ENCODE data around the gene NRCAM. TPM values are rescaled to one million over a fixed set of nuclear protein-coding genes. Genes with fewer than 3 reads are reported as not detected.

NRCAM gene
- total RNA-seq, 2 experiments from 2014 or later, result 3.2 to 3.8 TPM

DNA sequence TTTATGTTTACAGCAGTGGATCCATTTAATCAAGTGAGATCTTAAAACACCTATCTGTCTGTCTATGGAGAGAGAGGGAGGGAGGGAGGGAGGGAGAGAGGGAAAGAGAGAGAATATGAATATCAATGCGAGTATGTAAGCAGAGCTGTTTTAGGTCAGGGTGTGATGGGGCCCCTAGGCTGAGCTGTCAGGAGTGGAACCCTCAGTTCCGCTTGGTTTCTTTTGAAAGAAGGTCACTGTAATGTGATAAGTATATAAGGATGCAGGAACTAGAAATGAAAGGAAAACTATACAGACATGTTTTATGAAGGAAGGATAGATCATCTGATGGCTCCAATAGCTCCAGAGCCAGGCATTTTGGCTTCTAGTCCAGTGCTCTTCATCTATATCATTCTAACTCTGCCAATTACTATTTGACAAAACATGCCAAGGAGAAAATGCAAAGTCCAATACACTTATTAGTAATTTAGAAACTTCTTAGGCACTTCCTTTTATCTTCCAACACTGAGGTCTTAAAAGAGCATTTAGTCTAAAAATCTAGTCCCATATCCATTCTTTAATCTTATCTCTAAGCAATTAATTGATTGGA is 70.3 kb downstream of the NRCAM start:
- intact Hi-C loops (cut with micrococcal nuclease), result loop anchor here (10.0 kb wide), 1 partner anchor 201 kb away; no protein-coding TSS in a partner anchor
- Mint-ChIP-seq H3K4me1 (ENCODE audit: low read depth) (peaks cover 11% of the 10 kb centered on the region), H3K9me3 (peaks cover 8% of the 10 kb centered on the region), H3K4me3 (no peak overlapping the region), H3K27me3 (no peaks in the 10 kb centered on the region), H3K36me3 (ENCODE audit: low read depth) (no peaks in the 10 kb centered on the region), H3K27ac (peak overlapping the region; percentile 44)
- no peak for DNase-seq
- TF ChIP-seq, protein P1, sequence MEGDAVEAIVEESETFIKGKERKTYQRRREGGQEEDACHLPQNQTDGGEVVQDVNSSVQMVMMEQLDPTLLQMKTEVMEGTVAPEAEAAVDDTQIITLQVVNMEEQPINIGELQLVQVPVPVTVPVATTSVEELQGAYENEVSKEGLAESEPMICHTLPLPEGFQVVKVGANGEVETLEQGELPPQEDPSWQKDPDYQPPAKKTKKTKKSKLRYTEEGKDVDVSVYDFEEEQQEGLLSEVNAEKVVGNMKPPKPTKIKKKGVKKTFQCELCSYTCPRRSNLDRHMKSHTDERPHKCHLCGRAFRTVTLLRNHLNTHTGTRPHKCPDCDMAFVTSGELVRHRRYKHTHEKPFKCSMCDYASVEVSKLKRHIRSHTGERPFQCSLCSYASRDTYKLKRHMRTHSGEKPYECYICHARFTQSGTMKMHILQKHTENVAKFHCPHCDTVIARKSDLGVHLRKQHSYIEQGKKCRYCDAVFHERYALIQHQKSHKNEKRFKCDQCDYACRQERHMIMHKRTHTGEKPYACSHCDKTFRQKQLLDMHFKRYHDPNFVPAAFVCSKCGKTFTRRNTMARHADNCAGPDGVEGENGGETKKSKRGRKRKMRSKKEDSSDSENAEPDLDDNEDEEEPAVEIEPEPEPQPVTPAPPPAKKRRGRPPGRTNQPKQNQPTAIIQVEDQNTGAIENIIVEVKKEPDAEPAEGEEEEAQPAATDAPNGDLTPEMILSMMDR (IDR thresholded peaks at IDR 0.05), result no peak
- ChIA-PET CTCF (interaction anchor here (1.2 to 2.3 kb wide), 2 partner anchors 10 to 66 kb away, joined by 3 to 6 read pairs; no protein-coding TSS in a partner anchor), POLR2A (no interaction called here)
- no peak for ATAC-seq

DNA sequence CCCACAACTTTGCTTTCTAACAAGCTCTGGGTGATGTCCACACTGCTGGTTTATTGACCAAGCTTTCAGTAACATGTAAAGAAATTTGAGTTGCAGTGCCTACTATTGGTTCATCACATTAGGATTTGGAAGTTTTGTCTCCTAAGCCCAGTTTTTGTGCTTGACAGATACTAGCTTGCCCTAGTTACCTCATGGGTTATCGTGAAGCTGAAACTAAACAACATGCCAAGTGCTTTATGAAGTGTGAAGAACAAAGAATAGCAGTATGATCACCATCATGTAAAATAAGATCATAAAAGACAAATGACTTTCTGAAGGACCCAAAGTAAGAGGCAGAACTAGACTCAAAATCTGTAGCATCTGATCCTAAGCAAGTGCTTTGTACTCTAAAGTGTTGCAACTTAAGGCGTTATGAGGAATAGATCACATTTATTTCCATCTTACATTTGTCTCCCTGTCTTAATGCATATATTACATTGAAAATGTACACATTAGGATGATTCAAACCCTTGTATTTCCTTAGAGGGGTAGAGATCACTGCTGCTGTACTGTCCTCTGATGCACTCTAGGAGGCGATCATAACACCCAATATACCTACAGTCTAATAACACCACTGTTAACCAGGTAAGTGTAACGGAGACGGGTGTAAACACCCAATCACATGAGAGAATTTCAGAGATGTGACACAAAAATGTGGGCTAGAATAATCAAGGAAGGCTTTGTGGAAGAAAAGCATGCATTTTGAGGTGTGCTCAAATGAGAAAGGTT is 71.3 kb downstream of the NRCAM start:
- Mint-ChIP-seq H3K27me3 (no peaks in the 10 kb centered on the region), H3K4me3 (no peak overlapping the region), H3K9me3 (peaks cover 8% of the 10 kb centered on the region), H3K36me3 (ENCODE audit: low read depth) (no peaks in the 10 kb centered on the region), H3K4me1 (ENCODE audit: low read depth) (peaks cover 15% of the 10 kb centered on the region), H3K27ac (no peak overlapping the region)
- ChIA-PET CTCF (interaction anchor here (0.9 to 2.3 kb wide), 6 partner anchors 9 to 202 kb away, joined by 3 to 7 read pairs (median 4); partner anchors contain the start of gene NRCAM), POLR2A (no interaction called here)
- TF ChIP-seq, protein P1 (IDR thresholded peaks at IDR 0.05), result peak; percentile 44
- DNase-seq (no peak), ATAC-seq (peak; percentile 82)
- intact Hi-C loops (cut with micrococcal nuclease), result loop anchor here (10.0 kb wide), 1 partner anchor 200 kb away; no protein-coding TSS in a partner anchor

DNA sequence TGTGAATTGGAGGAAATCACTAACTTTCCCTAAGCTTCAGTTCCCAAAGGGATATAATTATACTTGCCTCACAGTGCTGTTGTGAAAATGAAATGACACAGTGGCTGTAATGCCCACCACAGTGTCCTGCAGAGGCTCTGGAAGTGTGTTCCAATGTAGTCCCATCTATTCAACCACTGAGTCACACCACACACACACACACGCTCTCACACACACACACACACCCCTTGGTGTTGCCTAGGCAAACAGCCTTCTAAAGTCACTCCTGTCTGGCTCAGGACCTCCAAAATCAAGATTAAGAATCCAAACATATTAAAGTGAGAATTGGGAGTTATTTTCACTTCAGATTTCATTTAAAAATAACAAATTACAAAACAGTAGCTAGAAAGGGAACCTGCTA is 73.3 kb downstream of the NRCAM start:
- POLR2A ChIA-PET, result interaction anchor here (1.0 kb wide), 1 partner anchor 13 kb away, joined by 3 read pairs; no protein-coding TSS in a partner anchor
- Mint-ChIP-seq H3K9me3 (no peaks in the 10 kb centered on the region), H3K4me3 (no peak overlapping the region), H3K27me3 (no peaks in the 10 kb centered on the region), H3K36me3 (ENCODE audit: low read depth) (no peaks in the 10 kb centered on the region), H3K4me1 (ENCODE audit: low read depth) (peaks cover 17% of the 10 kb centered on the region), H3K27ac (no peak overlapping the region)
- CTCF ChIA-PET, result interaction anchor here (2.1 kb wide), 1 partner anchor 16 kb away, joined by 5 read pairs; no protein-coding TSS in a partner anchor
- no peak for ATAC-seq
- intact Hi-C loops (cut with micrococcal nuclease), result loop anchor here (10.0 kb wide), 1 partner anchor 198 kb away; no protein-coding TSS in a partner anchor
- TF ChIP-seq, protein P1 (IDR thresholded peaks at IDR 0.05), result no peak
- DNase-seq, result no peak

DNA sequence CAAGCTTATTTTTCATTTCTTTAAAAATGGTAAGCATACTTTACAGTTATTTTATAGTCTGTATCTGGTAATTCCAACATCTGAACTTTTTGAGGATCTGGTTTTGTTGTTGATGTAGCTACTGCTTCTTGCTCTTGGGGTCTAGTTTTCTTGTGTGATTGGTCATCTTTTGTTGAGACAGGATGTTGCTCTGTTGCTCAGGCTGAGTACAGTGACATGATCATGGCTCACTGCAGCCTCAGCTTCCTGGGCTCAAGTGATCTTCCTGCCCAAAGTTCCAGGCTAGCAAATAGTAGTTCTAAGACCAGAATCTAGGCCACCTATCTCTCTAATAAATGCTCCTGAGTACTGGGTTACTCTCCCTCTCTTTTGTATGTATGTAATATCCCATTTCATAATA is 75.7 kb downstream of the NRCAM start:
- Mint-ChIP-seq H3K27ac (no peak overlapping the region), H3K27me3 (no peaks in the 10 kb centered on the region), H3K36me3 (ENCODE audit: low read depth) (no peaks in the 10 kb centered on the region), H3K4me1 (ENCODE audit: low read depth) (peaks cover 8% of the 10 kb centered on the region), H3K4me3 (no peak overlapping the region), H3K9me3 (no peaks in the 10 kb centered on the region)
- ChIA-PET POLR2A (interaction anchor here (0.7 kb wide), 1 partner anchor 36 kb away, joined by 3 read pairs; no protein-coding TSS in a partner anchor), CTCF (interaction anchor here (0.7 to 1.1 kb wide), 2 partner anchors 9 to 73 kb away, joined by 3 read pairs; no protein-coding TSS in a partner anchor)
- intact Hi-C loops (cut with micrococcal nuclease), result loop anchor here (10.0 kb wide), 1 partner anchor 196 kb away; no protein-coding TSS in a partner anchor
- TF ChIP-seq, protein P1 (IDR thresholded peaks at IDR 0.05), result no peak
- DNase-seq (no peak), ATAC-seq (no peak)
